ENCODE results near the gene ZNF699.
"Not testable (repeated sequence)": the region's sequence is repeated elsewhere in the genome, so short reads cannot be mapped to it uniquely, and the experiment has no call there.

ZNF699 gene

DNA sequence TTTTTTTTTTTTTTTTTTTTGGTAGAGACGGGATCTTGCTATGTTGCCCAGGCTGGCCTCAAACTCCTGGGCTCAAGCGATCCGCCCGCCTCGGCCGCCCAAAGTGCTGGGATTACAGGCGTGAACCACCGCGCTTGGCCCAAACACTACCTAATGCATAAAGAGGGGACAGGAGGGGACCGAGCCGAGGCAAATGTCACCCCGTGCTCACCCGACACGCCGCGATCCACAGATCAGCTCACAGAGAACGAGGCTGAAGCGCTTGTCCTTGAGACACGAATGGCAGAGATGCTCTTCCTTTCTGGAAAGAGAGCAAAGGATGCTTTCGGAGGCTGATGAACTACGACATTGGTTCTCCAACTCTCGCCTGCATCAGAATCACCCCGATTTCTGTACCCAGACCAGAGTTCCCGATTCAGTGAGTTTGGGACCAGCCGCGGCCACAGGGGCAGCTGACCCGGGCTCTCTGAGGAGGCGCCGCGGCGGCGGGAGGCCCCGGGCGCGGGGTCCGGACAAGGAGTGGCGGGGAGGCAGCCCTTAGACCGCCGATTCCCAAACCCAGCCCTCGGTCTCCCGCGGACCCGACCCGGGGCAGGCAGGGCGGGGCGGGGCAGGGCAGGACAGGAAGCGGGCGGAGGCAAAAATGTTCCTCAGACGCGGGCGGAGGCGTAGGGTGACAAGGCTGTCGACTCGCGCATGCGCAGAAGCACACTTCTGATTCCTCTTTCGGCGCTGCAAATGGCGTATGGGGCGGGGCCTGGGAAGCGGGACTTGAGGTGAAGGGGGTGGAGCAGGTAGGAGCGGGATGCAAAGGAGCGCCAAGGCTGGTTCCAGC, at the start of gene ZNF699:
TSS of gene ZNF699 (minus strand) at position 700 of the 835 bp plus-strand sequence. CDS start 4,719 bp downstream, outside the sequence.
- peak; percentile 98 for DNase-seq

DNA sequence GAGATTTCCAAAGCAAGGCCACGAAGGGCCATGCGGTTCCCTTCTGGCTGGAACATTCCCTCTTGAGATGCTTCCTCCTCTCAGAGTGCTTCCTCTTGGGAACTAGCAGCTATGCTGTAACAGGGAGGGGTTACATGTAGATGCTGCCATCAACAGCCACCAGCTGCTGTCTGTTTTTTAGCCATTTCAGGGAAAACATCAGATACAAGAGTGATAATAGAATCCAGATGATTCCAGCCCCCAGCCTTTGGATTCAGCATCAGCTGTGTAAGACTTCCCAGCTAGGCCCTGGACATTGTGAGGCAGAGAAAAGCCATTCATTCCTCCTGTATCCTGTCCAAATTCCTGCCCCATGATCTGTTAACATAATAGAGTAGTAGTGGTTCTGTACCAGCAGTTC, 45.0 kb upstream of the ZNF699 start:
- DNase-seq, result no peak

DNA sequence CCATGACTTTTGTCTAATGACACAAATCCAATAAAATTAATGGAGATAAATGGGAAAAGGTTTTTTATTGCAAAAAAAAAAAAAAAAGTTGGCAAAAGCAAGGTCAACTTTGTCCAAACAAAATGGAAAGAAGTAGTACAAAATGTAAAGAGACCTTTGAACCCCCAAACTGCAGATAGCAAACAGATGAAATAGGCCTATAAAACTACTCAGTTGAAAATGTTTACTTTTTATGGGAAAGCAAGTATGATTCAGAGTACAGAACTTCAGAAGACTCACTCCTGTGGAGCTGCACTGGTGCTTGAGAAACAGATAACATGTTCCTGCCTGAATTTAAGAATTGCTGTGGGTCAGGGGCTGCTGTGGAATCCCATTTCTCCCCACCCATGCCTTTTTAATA, 43.4 kb upstream of the ZNF699 start:
- DNase-seq, result no peak

DNA sequence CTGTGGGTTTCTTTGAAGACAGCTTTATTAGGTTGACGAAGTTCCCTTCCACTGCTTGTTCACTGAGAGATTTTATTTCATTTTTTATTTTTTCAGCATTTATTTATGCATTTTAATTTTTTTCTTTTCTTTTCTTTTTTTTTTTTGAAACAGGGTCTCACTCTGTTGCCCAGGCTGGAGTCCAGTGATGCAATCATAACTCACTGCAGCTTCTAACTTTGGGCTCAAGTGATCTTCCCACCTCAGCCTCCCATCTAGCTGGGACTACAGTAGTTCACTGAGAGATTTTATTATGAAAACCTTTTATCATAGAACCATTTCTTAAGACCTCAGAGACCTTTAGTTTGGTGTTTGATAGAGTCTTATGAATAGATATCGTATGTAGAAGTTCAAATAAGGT, 42.9 kb upstream of the ZNF699 start:
- no peak for DNase-seq

DNA sequence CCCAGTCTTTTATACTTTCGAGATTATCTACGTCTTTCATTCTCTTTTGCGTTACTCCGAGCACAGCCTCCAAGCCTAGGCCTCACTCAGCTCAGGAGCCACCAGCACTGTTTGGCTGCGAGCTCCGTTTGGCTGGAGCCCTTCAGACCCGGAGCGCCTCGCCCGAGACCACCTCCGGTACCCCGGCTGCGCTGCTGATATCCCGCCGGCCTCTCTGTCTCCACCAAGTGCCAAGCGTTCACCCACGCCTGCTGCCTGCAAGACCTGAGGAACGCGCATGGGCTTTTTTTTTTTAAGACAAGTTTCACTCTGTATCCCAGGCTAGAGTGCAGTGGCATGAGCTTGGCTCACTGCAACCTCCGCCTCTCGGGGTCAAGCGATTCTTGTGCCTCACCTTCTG, 39.0 kb upstream of the ZNF699 start:
- DNase-seq, result no peak

DNA sequence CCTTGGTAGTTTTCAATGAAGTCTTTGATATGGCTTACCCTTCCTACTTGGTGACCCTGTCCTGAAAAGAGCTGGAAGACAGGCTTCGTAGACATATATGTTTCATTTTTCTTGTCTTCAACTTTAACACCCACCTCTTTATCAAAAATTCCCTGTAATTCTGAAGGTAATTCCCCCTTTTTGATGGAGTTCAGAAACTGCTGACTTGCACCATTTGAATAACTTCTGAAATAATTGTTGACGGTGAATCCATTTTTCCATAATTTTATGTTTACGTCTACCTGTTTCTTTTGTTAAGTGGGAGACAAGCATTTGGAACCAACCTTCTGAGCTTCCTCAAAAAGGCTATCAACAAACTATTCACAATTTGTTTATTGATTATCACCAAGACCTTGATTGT, 38.6 kb upstream of the ZNF699 start:
- no peak for DNase-seq

DNA sequence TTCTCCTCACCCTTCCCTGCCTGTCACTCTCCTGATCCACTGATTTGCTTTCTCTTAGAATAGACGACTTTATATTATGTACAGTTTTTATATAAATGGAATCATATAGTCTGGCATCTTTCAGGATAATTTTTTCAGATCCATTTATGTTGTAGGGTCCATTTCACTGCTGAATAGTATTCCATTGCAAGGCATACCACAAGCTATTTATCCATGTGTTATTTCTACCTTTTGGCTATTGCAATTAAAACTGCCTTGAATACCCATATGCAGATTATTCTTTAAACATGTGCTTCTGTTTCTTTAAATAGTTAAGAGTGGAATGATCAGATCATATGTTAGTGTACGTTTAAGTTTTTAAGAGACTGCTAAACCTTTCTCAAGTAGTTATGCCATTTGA, 35.4 kb upstream of the ZNF699 start:
- no peak for DNase-seq

DNA sequence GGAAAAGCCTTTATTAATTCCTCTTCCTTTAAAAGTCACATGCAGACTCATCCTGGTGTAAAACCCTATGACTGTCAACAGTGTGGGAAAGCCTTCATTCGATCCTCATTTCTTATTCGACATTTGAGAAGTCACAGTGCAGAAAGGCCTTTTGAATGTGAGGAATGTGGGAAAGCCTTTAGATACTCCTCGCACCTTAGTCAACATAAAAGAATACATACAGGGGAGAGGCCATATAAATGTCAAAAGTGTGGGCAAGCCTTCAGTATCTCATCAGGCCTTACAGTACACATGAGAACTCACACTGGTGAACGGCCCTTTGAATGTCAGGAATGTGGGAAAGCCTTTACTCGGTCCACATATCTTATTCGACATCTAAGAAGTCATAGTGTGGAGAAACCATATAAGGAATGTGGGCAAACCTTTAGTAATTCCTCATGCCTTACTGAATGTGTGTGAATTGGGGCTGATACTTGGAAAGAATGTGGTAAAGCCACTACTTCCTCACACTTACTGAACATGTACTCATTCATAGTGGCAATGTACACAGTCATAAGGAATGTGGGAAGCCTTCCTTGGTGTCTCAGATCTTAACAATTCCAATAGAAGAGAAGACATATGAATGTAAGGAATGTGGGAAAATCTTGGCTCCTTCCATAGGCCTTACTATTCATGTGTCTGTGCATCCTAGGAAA, 33.1 kb upstream of the ZNF699 start:
- no peak for DNase-seq

DNA sequence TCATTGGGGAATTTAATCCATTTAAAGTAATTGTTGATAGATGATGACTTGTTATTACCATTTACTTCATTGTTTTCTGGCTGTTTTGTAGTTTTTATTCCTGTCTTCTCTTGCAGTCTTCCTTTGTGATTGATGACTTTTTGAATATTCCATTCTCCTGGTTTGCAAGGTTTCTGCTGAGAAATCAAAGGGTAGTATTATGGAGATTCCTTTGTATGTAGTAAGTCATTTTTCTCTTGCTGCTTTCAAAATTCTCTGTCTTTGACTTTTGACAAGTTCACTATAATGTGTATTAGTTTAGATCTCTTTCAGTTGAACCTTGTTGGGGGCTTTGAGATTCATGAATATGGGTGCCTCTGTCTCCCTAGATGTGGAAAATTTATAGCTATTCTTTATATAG, 20.4 kb upstream of the ZNF699 start:
- no peak for DNase-seq

DNA sequence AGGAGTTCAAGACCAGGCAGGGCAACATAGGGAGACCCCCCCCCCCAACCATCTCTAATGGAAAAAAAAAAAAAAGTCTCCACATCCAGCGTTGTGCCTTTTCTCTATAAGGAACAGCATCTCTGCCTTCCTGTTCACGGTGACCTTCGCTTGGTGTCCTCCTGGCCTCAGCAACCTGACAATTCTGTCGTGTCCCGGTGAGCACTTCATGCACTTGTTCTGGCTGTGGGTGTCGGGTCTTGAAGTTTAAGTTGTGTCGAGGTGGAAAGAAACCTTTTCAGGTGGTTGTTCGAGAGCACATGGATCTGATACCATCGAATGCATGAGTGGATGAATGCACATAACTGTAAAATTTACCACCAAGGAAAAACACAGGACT, 14.9 kb upstream of the ZNF699 start:
- no peak for DNase-seq

DNA sequence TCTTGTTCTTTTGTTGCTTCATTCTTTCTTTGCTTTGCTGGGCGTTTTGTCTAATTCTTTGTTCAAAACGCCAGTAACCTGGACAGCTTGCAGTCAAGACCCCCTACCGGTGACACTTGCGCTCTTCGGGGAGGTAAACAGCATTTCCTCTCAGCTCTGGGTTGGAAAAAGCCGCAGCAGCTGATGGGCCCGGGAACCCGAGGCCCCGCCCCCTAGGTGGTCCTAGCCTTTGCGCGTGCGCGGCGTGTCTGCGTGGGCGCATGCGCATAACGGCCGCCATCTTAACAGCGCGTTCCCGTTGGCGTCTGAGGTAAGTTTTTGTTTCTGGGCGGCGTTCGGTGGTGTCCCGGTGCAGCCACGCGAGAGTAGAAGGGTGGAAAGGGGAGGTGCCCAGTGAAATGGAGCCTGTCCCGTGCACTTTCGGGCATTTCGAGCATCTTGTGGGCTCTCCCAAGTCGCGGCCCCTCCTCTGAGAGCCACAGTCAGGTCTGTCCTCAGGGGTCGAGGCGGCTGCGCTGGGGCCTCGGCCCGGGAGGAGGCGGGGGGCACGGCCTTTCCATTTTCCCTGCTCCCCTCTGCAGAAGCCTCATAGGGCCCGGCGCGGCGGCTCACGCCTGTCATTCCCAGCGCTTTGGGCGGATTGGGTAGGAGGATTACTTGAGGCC, 14.4 kb upstream of the ZNF699 start, which contains the start of gene ZNF559:
TSS of gene ZNF559 (plus strand) at position 261 of the 665 bp plus-strand sequence. CDS start 14,371 bp downstream, outside the sequence.
- peak; percentile 93 for DNase-seq

DNA sequence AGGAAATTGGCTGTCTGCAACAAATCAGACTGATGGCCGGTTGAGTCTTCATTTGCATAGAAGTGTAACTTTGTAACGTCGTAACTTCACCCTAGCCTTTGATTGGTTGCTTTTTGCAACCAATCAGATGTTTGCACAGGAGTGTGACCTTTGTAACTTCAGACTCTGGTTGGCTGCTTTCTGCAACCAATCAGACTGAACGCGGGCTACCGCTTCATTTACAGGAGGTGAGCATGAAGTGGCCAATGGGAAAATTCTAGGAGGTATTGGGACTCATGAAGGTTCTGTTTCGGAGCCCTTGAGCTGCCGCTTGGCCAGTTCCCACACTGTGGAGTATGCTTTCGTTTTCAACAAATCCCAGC, 13.9 kb upstream of the ZNF699 start:
- DNase-seq, result peak; percentile 77

DNA sequence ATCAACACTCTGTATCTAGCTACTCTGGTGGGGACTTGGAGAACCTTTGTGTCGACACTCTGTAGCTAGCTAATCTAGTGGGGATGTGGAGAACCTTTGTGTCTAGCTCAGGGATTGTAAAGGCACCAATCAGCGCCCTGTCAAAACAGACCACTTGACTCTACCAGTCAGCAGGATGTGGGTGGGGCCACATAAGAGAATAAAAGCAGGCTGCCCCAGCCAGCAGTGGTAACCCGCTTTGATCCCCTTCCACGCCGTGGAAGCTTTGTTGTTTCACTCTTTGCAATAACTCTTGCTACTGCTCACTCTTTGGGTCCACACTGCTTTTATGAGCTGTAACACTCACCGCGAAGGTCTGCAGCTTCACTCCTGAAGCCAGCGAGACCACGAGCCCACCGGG, 12.6 kb upstream of the ZNF699 start:
- DNase-seq, result not testable (repeated sequence)

DNA sequence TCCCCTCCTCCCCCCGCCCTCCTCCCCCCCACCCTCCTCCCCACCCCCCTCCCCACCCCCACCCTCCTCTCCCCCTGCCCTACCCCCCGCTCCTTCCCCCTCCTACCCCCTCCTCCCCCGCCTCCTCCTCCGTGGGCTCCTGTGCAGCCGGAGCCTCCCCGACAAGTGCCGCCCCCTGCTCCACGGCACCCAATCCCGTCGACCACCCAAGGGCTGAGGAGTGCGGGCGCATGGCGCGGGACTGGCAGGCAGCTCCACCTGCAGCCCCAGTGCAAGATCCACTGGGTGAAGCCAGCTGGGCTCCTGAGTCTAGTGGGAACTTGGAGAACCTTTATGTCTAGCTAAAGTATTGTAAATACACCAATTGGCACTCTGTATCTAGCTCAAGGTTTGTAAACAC, 12.1 kb upstream of the ZNF699 start:
- not testable (repeated sequence) for DNase-seq

DNA sequence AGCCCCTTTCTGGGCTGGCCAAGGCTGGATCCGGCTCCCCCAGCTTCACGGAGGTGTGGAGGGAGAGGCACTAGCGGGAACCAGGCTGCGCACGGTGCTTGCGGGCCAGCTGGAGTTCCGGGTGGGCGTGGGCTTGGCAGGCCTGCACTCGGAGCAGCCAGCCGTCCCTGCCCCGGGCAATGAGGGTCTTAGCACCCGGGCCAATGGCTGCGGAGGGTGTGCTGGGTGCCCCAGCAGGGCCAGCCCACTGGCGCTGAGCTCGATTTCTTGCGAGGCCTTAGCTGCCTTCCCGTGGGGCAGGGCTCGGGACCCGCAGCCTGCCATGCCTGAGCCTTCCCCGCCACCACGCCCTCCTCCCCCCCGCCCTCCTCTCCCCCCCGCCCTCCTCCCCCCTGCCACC, 11.7 kb upstream of the ZNF699 start:
- DNase-seq, result no peak

DNA sequence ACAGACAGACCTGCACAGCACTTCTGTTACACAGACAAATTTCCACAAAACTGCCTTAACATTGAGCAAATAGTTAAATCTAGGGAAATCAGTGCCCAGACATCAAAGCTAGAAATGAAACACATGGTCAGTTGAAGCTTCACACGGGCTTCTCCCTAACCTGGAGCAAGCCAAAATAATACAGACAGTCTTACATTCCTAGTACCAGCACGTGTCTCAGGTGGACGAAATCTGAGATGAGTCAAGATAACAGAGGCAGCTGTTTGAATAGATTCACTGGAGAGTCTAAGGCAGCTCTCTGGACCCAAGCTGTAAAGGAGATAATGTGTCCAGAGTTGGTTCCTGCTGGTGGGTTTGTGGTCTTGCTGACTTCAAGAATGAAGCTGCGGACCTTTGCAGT, 4.1 kb upstream of the ZNF699 start:
- no peak for DNase-seq

DNA sequence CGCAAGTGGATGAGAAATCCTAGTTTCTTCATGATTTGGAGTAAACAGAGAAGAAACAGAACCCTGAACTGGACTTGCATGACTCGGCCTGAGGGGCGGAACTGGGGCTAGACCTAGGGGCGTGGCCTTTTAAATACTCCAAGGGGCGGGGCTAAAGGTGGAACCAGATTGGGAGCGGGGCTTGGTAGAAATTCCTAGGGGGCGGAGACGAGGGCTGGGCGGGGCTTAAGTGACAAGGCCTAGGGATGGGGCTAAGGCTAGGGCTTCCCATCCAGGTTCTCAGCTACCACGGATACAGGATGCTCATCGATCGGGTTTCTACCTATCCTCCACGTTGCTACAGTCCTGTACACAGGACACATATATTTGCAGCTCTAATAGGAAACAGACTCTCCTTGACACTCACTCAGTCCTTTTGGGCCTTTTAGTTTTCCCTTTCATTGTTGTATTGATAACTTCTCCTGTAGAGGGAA, 372 bp upstream of the ZNF699 start:
- DNase-seq, result peak; percentile 97

DNA sequence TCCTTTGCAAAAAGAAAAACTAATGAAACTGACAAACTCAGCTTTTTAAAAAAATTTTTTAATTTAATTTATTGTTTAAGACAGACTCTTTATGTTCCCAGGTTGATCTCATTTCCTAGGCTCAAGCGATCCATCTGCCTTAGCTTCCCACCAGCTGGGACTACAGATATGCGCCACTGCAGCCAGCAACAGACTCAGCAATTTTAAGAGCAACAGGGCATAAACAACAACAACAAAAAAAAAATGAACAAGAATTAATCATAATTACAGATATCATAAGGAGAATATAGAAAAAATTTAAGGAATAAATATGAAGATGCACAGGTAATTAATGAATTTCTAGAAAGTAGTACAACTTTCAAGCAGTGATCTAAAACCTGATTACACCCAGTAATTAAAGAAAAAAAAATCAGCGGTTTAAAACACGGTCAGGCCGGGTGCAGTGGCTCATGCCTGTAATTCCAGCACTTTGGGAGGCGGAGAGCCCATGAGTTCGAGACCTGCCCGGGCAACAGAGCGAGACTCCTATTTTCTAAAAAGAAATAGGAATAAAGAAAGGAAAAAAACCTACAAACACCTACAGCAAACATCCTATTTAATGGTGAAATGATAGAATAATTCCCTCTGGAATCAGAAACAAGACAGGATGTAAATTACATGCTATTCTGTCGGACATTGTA, 1.4 kb downstream of the ZNF699 start:
- no peak for DNase-seq

DNA sequence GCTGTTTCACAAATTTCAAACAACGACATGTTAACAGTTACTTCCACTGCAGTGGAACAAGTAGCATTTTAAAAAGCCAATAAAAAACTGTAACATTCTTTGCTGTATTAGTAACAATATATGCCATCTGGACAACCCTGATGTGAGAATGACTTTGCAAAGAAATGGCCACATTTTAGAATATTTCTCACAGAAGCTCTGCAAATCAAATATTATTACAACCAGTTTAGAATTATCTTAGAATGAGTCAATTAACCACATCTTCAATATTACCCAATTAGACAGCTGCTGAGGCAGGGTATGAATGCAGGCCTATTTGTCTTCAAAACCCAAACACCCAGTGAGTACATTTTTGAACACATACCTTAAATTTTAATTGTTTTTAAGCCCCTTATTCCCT, 3.2 kb downstream of the ZNF699 start:
- no peak for DNase-seq

DNA sequence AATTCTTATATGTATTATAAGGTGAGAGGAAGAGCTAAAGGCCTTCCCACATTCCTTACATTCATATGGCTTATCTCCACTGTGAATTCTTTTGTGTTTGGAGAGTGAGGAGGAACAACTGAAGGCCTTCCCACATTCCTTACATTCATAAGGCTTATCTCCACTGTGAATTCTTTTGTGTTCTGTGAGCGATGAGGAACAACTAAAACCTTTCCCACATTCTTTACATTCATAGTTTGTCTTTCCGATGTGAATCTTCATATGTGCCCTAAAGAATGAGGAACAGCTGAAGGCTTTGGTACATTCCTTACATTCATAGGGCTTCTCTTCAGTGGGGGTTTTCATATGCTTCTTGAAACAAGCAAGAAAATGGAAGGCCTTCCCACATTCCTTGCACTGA, 13.3 kb downstream of the ZNF699 start:
- no peak for DNase-seq

DNA sequence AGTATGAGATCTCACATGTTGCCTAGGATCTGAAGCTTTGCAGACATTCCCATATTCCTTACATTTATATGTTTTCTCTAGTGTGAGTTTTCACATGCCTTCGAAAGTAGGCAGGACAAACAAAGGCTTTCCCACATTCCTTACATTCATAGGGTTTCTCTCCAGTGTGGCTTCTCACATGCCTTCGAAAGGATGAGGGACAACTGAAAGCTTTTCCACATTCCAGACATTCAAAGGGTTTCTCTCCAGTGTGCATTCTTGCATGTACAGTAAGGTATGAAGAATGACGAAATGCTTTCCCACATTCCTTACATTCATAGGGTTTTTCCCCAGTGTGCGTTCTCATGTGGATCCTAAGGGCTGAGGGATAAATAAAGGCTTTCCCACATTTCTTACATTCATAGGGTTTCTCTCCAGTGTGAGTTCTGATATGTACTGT, 14.2 kb downstream of the ZNF699 start:
- no peak for DNase-seq

DNA sequence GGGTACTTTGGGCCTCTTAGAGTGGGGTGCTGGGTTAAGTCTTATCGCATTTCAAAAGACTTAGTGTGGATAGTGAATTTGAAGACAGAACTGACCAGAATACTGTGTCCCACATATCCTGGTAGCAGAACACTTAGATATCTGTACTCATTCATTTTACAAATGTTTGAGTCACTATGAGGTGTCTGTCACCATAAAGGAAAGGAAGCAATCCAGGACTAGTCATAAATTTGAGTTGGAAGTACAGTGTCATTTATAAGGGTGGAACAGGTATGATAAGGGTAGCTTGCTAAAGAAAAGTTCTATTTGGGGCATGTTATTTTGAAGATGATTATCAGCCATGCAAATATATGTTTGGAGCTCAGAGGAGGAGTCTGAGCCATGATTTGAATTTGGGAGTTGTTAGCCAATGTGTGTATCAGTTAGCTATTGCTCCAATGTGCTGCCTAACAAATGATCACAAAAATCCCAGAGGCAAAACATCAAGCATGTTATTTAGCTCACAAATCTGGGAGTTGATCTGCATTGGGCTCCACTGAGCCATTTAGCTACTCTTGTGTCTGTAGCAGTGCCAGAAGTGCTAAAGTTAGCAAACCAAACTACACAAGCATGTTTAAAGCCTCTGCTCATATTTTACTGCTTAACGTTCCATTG, 20.3 kb downstream of the ZNF699 start:
- no peak for DNase-seq

DNA sequence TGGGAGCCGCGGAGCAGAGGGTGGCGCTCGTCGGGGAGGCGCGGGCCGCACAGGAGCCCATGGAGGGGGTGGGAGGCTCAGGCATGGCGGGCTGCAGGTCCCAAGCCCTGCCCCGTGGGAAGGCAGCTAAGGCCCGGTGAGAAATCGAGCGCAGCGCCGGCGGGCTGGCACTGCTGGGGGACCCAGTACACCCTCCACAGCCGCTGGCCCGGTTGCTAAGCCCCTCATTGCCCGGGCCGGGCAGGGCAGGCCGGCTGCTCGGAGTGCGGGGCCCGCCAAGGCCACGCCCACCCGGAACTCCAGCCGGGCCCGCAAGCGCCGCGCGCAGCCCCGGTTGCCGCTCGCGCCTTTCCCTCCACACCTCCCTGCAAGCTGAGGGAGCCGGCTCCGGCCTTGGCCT, 26.2 kb downstream of the ZNF699 start:
- DNase-seq, result not testable (repeated sequence)
